HEK293 (cell line): Measurements from ENCODE around the gene RFX2.

Source experiments
- CTCF ChIA-PET: fragments of 350-600 bp; formaldehyde crosslinking; extraction: SDS; loops from one replicate; lab custom pipeline; 2021; ENCODE audit warnings: antibody characterized with exemption; lab: Yijun Ruan, JAX
- POLR2A ChIA-PET: fragments of 300-600 bp; formaldehyde crosslinking; extraction: SDS; loops from one replicate; lab custom pipeline; 2020; ENCODE audit warnings: antibody characterized with exemption, inconsistent platforms; lab: Yijun Ruan, JAX
- H3K27ac ChIP-seq: fragments of 200-500 bp; sonication (Bioruptor generic); 2 replicates; pipeline ENCODE4 v1.5.1; 2014; ENCODE audit warnings: low read depth, low read length, control low read depth, inconsistent platforms; ENCODE audit errors: extremely low read depth
- H3K36me3 ChIP-seq, 2 experiments: fragments of 200-500 bp in 1 of 2; sonication (Bioruptor generic) in 1 of 2; 1 replicate in 1 of 2; 2 replicates in 1 of 2; pipeline ENCODE4 v1.5.1; 2014 to 2017; ENCODE audit warnings: inconsistent platforms in 2 of 2, low read length in 2 of 2; ENCODE audit not compliant: control insufficient read depth in 2 of 2, insufficient read depth in 1 of 2
- H3K4me1 ChIP-seq: fragments of 200-500 bp; sonication (Bioruptor generic); 2 replicates; pipeline ENCODE4 v1.5.1; 2014; ENCODE audit warnings: mild to moderate bottlenecking, low read length, inconsistent platforms; ENCODE audit not compliant: control insufficient read depth, insufficient read depth
- H3K4me3 ChIP-seq: 2 replicates; pipeline ENCODE4 v1.5.1; 2011; ENCODE audit warnings: low read depth, mild to moderate bottlenecking, control low read depth, low read length, moderate library complexity
- H3K9me3 ChIP-seq: fragments of 200-500 bp; sonication (Bioruptor generic); 2 replicates; pipeline ENCODE4 v1.5.1; 2014; ENCODE audit warnings: low read depth, low read length, inconsistent platforms; ENCODE audit not compliant: control insufficient read depth, insufficient read depth
- FEZF1 ChIP-seq: fragments of 450-650 bp; formaldehyde crosslinking; IDR thresholded peaks from 2 replicates; pipeline ENCODE4 v1.5.1; 2016; ENCODE audit warnings: missing biosample characterization, missing genetic modification characterization
- GLIS2 ChIP-seq: fragments of 450-650 bp; formaldehyde crosslinking; IDR thresholded peaks from 2 replicates; pipeline ENCODE4 v1.5.1; 2016; ENCODE audit warnings: missing biosample characterization, missing genetic modification characterization
- KLF10 ChIP-seq: fragments of 450-650 bp; IDR thresholded peaks from 2 replicates; pipeline ENCODE4 v1.5.1; 2018; ENCODE audit warnings: missing biosample characterization, mild to moderate bottlenecking, missing genetic modification characterization
- KLF9 ChIP-seq: fragments of 450-650 bp; formaldehyde crosslinking; IDR thresholded peaks from 2 replicates; pipeline ENCODE4 v1.5.1; 2016; ENCODE audit warnings: missing biosample characterization, missing genetic modification characterization, low read depth
- SCRT1 ChIP-seq: fragments of 450-650 bp; formaldehyde crosslinking; IDR thresholded peaks from 2 replicates; pipeline ENCODE4 v1.5.1; 2016; ENCODE audit warnings: missing biosample characterization, missing genetic modification characterization, borderline replicate concordance
- SETDB1 ChIP-seq: IDR thresholded peaks from one replicate; pipeline ENCODE4 v1.6.1; 2017; ENCODE audit warnings: mild to moderate bottlenecking, low read length, moderate library complexity, mixed read lengths; ENCODE audit not compliant: insufficient read length
- YY2 ChIP-seq: fragments of 450-650 bp; formaldehyde crosslinking; IDR thresholded peaks from 2 replicates; pipeline ENCODE4 v1.5.1; 2016; ENCODE audit warnings: missing biosample characterization, missing genetic modification characterization
- ZFP37 ChIP-seq: fragments of 450-650 bp; formaldehyde crosslinking; IDR thresholded peaks from 2 replicates; pipeline ENCODE4 v1.5.1; 2016; ENCODE audit warnings: missing biosample characterization, missing genetic modification characterization
- ZNF132 ChIP-seq: fragments of 450-650 bp; formaldehyde crosslinking; IDR thresholded peaks from 2 replicates; pipeline ENCODE4 v1.5.1; 2017; ENCODE audit warnings: missing biosample characterization, missing genetic modification characterization, borderline replicate concordance
- ZNF133 ChIP-seq: fragments of 450-650 bp; formaldehyde crosslinking; IDR thresholded peaks from 2 replicates; pipeline ENCODE4 v1.5.1; 2016; ENCODE audit warnings: missing biosample characterization, missing genetic modification characterization
- ZNF266 ChIP-seq: fragments of 450-650 bp; formaldehyde crosslinking; IDR thresholded peaks from 2 replicates; pipeline ENCODE4 v1.5.1; 2016; ENCODE audit warnings: missing biosample characterization, missing genetic modification characterization, low read depth
- ZNF302 ChIP-seq: fragments of 450-650 bp; formaldehyde crosslinking; IDR thresholded peaks from 2 replicates; pipeline ENCODE4 v1.5.1; 2016; ENCODE audit warnings: missing biosample characterization, missing genetic modification characterization, low read depth
- ZNF324 ChIP-seq: fragments of 450-650 bp; formaldehyde crosslinking; IDR thresholded peaks from 2 replicates; pipeline ENCODE4 v1.5.1; 2016; ENCODE audit warnings: missing biosample characterization, missing genetic modification characterization
- ZNF366 ChIP-seq: fragments of 450-650 bp; formaldehyde crosslinking; conservative IDR thresholded peaks from 2 replicates; pipeline ENCODE4 v1.5.1; 2016; ENCODE audit warnings: missing biosample characterization, missing genetic modification characterization
- ZNF521 ChIP-seq: fragments of 450-650 bp; formaldehyde crosslinking; IDR thresholded peaks from 2 replicates; pipeline ENCODE4 v1.5.1; 2017; ENCODE audit warnings: missing biosample characterization, mild to moderate bottlenecking, missing genetic modification characterization
- ZNF600 ChIP-seq: fragments of 450-650 bp; formaldehyde crosslinking; IDR thresholded peaks from 2 replicates; pipeline ENCODE4 v1.5.1; 2016; ENCODE audit warnings: missing biosample characterization, missing genetic modification characterization
- ZNF677 ChIP-seq: fragments of 450-650 bp; IDR thresholded peaks from 2 replicates; pipeline ENCODE4 v1.5.0; 2018; ENCODE audit warnings: missing biosample characterization, mild to moderate bottlenecking, missing genetic modification characterization, moderate library complexity
- ZNF777 ChIP-seq: fragments of 450-650 bp; formaldehyde crosslinking; IDR thresholded peaks from 2 replicates; pipeline ENCODE4 v1.5.1; 2017; ENCODE audit warnings: missing biosample characterization, missing genetic modification characterization, borderline replicate concordance
- ZSCAN16 ChIP-seq: fragments of 450-650 bp; formaldehyde crosslinking; IDR thresholded peaks from 2 replicates; pipeline ENCODE4 v1.5.1; 2016; ENCODE audit warnings: missing biosample characterization, missing genetic modification characterization
- TF ChIP-seq, protein P1 (sequence below): fragments of 450-650 bp; formaldehyde crosslinking; IDR thresholded peaks from 2 replicates; pipeline ENCODE4 v1.5.1; 2017; ENCODE audit warnings: missing biosample characterization, missing genetic modification characterization
- TF ChIP-seq, protein P2 (sequence below): fragments of 450-650 bp; formaldehyde crosslinking; IDR thresholded peaks from 2 replicates; pipeline ENCODE4 v1.5.1; 2016; ENCODE audit warnings: missing biosample characterization, missing genetic modification characterization
- TF ChIP-seq, protein P3 (sequence below): fragments of 450-650 bp; formaldehyde crosslinking; IDR thresholded peaks from 2 replicates; pipeline ENCODE4 v1.5.1; 2016; ENCODE audit warnings: missing biosample characterization, missing genetic modification characterization, low read depth
- TF ChIP-seq, protein P4 (sequence below): fragments of 450-650 bp; formaldehyde crosslinking; IDR thresholded peaks from 2 replicates; pipeline ENCODE4; 2016; ENCODE audit warnings: missing biosample characterization, missing genetic modification characterization
- TF ChIP-seq, protein P5 (sequence below): fragments of 450-650 bp; formaldehyde crosslinking; IDR thresholded peaks from 2 replicates; pipeline ENCODE4 v1.5.1; 2016; ENCODE audit warnings: missing biosample characterization, missing genetic modification characterization
- TF ChIP-seq, protein P6 (sequence below): fragments of 450-650 bp; formaldehyde crosslinking; IDR thresholded peaks from 2 replicates; pipeline ENCODE4 v1.5.1; 2016; ENCODE audit warnings: missing biosample characterization, missing genetic modification characterization

Gene RFX2

DNA sequence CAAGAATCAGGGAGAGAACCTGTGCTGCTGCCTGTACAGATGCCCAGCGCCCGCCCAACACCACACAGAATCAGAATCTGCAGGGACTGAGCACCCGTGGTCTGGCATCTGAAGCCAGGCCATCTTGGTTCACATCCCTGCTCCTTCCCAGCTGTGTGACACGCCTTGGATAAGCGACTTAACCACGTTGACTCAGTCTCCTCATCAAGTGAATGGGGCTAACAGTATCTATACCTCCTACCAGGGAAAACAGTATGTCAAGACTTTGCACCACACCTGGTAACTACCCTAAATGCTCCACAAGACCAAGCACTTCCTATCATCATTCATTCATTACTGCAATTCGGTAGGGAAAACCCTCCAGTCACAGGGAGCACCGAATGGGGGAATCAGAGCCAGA lies 133.5 kb downstream of the RFX2 start (continued):
- TF ChIP-seq, protein P1, sequence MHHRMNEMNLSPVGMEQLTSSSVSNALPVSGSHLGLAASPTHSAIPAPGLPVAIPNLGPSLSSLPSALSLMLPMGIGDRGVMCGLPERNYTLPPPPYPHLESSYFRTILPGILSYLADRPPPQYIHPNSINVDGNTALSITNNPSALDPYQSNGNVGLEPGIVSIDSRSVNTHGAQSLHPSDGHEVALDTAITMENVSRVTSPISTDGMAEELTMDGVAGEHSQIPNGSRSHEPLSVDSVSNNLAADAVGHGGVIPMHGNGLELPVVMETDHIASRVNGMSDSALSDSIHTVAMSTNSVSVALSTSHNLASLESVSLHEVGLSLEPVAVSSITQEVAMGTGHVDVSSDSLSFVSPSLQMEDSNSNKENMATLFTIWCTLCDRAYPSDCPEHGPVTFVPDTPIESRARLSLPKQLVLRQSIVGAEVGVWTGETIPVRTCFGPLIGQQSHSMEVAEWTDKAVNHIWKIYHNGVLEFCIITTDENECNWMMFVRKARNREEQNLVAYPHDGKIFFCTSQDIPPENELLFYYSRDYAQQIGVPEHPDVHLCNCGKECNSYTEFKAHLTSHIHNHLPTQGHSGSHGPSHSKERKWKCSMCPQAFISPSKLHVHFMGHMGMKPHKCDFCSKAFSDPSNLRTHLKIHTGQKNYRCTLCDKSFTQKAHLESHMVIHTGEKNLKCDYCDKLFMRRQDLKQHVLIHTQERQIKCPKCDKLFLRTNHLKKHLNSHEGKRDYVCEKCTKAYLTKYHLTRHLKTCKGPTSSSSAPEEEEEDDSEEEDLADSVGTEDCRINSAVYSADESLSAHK (tag by site-specific recombination): no peak
- TF ChIP-seq, protein P2, sequence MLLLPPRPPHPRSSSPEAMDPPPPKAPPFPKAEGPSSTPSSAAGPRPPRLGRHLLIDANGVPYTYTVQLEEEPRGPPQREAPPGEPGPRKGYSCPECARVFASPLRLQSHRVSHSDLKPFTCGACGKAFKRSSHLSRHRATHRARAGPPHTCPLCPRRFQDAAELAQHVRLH (tag by site-specific recombination): no peak
- no peak for TF ChIP-seq ZNF132
- TF ChIP-seq KLF10 (tag by site-specific recombination): no peak
- TF ChIP-seq, protein P3, sequence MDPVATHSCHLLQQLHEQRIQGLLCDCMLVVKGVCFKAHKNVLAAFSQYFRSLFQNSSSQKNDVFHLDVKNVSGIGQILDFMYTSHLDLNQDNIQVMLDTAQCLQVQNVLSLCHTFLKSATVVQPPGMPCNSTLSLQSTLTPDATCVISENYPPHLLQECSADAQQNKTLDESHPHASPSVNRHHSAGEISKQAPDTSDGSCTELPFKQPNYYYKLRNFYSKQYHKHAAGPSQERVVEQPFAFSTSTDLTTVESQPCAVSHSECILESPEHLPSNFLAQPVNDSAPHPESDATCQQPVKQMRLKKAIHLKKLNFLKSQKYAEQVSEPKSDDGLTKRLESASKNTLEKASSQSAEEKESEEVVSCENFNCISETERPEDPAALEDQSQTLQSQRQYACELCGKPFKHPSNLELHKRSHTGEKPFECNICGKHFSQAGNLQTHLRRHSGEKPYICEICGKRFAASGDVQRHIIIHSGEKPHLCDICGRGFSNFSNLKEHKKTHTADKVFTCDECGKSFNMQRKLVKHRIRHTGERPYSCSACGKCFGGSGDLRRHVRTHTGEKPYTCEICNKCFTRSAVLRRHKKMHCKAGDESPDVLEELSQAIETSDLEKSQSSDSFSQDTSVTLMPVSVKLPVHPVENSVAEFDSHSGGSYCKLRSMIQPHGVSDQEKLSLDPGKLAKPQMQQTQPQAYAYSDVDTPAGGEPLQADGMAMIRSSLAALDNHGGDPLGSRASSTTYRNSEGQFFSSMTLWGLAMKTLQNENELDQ: no peak
- no peak for TF ChIP-seq ZNF521 (tag by site-specific recombination)
- TF ChIP-seq ZNF677 (tag by site-specific recombination): no peak
- no peak for TF ChIP-seq ZFP37 (tag by site-specific recombination)
- TF ChIP-seq, protein P4, sequence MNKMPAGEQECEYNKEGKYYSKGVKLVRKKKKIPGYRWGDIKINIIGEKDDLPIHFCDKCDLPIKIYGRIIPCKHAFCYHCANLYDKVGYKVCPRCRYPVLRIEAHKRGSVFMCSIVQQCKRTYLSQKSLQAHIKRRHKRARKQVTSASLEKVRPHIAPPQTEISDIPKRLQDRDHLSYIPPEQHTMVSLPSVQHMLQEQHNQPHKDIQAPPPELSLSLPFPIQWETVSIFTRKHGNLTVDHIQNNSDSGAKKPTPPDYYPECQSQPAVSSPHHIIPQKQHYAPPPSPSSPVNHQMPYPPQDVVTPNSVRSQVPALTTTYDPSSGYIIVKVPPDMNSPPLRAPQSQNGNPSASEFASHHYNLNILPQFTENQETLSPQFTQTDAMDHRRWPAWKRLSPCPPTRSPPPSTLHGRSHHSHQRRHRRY (tag by site-specific recombination): no peak
- TF ChIP-seq KLF9 (tag by site-specific recombination): no peak
- TF ChIP-seq YY2 (tag by site-specific recombination): no peak
- TF ChIP-seq ZNF600 (tag by site-specific recombination): no peak

DNA sequence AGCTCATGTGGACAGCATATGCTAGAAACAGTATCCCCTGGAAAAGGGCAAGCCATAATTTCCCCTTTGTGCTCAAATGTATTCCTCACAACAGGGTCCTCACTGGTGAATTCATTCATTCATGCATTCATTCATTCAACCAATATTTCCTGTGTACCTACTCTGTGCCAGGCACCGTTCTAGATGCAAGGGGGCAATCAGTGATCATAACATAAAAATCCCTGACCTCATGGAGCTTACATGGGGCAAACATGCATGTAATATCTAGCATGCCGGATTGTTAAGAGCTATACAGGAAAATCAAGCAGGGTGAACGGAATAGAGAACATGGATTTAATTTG lies 134.9 kb downstream of the RFX2 start:
- ChIA-PET POLR2A (no interaction called here), CTCF (interaction anchor here (0.8 to 1.2 kb wide), 2 partner anchors 9 to 12 kb away, joined by 3 read pairs; no protein-coding TSS in a partner anchor)
- Histone ChIP-seq H3K36me3 (peaks cover 5 to 51% of the 10 kb centered on the region in 2 experiments; a peak in 2 of 3 replicates), H3K27ac (no peak overlapping the region), H3K4me3 (no peak overlapping the region), H3K4me1 (peaks cover 11% of the 10 kb centered on the region), H3K9me3 (no peaks in the 10 kb centered on the region)
- TF ChIP-seq ZNF366 (tag by site-specific recombination) (no peak), ZNF302 (tag by site-specific recombination) (no peak), ZNF266 (tag by site-specific recombination) (no peak), SETDB1 (no peak), ZNF133 (tag by site-specific recombination) (no peak), ZSCAN16 (tag by site-specific recombination) (no peak), ZNF324 (tag by site-specific recombination) (no peak), ZNF777 (tag by site-specific recombination) (no peak), SCRT1 (tag by site-specific recombination) (no peak), FEZF1 (no peak), GLIS2 (tag by site-specific recombination) (no peak)
- TF ChIP-seq, protein P5, sequence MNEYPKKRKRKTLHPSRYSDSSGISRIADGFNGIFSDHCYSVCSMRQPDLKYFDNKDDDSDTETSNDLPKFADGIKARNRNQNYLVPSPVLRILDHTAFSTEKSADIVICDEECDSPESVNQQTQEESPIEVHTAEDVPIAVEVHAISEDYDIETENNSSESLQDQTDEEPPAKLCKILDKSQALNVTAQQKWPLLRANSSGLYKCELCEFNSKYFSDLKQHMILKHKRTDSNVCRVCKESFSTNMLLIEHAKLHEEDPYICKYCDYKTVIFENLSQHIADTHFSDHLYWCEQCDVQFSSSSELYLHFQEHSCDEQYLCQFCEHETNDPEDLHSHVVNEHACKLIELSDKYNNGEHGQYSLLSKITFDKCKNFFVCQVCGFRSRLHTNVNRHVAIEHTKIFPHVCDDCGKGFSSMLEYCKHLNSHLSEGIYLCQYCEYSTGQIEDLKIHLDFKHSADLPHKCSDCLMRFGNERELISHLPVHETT: no peak
- TF ChIP-seq, protein P6, sequence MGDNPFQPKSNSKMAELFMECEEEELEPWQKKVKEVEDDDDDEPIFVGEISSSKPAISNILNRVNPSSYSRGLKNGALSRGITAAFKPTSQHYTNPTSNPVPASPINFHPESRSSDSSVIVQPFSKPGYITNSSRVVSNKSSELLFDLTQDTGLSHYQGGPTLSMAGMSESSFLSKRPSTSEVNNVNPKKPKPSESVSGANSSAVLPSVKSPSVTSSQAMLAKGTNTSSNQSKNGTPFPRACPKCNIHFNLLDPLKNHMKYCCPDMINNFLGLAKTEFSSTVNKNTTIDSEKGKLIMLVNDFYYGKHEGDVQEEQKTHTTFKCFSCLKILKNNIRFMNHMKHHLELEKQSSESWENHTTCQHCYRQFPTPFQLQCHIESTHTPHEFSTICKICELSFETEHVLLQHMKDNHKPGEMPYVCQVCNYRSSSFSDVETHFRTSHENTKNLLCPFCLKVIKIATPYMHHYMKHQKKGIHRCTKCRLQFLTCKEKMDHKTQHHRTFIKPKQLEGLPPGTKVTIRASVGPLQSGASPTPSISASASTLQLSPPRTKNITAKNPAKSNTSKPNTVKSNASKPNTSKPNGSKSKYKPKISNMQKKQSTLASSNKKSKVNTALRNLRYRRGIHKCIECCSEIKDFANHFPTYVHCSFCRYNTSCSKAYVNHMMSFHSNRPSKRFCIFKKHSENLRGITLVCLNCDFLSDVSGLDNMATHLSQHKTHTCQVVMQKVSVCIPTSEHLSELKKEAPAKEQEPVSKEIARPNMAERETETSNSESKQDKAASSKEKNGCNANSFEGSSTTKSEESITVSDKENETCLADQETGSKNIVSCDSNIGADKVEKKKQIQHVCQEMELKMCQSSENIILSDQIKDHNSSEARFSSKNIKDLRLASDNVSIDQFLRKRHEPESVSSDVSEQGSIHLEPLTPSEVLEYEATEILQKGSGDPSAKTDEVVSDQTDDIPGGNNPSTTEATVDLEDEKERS (tag by site-specific recombination): no peak
